Measurements from ENCODE around the gene ARID3C. TPM values are rescaled to one million over a fixed set of nuclear protein-coding genes. Genes with fewer than 3 reads are reported as not detected.

ARID3C gene
- total and polyA plus RNA-seq, 2 of the 8 experiments (the other 6 are each of a cell fraction or from before 2014, with no cell fraction given) = 0.08 TPM; not detected in 1

DNA sequence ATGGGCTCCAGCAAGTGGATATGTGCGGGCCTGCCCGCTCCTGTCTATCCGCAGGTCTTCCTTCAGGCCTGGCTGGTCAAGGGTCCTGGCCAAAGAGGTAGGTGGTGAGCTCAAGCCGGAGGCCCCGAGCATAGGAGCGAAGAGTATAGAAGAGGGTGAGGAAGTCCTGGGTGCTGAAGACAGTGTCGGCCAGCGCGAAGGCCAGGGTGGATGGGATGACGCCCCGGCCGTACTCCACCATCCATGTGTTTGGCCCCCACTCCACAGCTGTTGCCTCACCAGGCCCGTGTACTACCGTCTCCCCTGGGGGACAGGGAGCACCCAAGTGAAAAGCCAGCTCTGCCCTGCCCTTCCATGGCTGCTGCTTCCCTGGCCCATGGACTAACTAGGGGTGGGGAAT lies 6.7 kb upstream of the ARID3C start (continued):
- no peak for TF ChIP-seq SIN3A (conservative IDR thresholded peaks at IDR 0.05 in 1 of 2, IDR thresholded peaks at IDR 0.05 in 1 of 2; ENCODE audit: low read depth in 1 of 2, low read length in 2 of 2)
- no peak for TF ChIP-seq PHF8 (conservative IDR thresholded peaks at IDR 0.05; ENCODE audit: low read depth, low read length)
- no peak for TF ChIP-seq EGR1 (IDR thresholded peaks at IDR 0.05; ENCODE audit: borderline replicate concordance, low read depth, low read length)
- no peak for TF ChIP-seq TAF1 (IDR thresholded peaks at IDR 0.05; ENCODE audit: low read depth, low read length)
- TF ChIP-seq FOSL1 (IDR thresholded peaks at IDR 0.05; ENCODE audit: insufficient read depth, low read depth, low read length) = no peak
- TF ChIP-seq TBP (IDR thresholded peaks at IDR 0.05; ENCODE audit: low read depth, low read length) = no peak
